ENCODE results near the gene CCNI2. TPM values are rescaled to one million over a fixed set of nuclear protein-coding genes. Genes with fewer than 3 reads are reported as not detected.

The CCNI2 gene
- total and polyA plus RNA-seq, 10 of the 15 experiments (the other 5 are each of a cell fraction or from before 2014, with no cell fraction given), result 1.8 to 8.0 (median 3.2) TPM

DNA sequence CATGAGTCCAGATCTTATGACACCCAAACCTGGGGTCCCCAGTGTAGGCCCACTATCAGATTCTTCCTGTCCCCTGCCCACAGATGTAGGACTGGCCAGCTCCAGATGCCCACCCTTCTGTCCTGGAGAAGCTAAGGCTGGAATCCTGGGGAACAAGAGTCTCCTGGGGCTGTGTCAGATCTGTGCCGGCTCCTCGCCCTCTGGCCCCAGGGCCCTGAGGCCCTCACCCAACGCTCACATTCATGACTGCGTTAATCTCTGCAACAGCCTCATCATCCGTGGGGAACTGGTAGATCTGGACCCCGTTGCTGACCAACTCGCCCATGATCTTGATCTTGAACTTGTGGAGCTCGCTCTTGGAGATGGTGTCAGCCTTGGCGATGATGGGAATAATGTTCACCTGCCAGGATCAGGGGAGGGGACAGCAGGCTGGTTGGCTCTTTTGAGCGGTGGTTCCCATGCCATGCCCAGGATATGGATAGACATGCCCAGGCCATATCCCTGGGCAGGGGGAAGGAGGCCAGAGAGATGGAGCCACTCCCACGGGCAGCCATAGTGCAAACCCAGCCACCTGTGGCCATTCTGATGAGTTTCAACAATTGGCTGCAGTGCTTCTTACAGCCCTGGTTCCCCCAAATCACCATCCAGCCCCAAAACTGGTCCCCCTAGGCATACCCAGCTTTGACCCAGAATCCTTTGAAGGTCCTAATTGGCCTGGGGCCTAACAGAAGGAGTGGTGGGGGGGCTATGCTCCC, 15.2 kb downstream of the CCNI2 start:
- Histone ChIP-seq H3K36me3 (ENCODE audit: control insufficient read depth in 2 of 2, insufficient read depth in 2 of 2, low read length in 1 of 2) (peaks cover 6 to 25% of the 10 kb centered on the region in 2 experiments), H3K9ac (ENCODE audit: control insufficient read depth, insufficient read depth, low read length) (no peak overlapping the region), H3K4me1 (ENCODE audit: control insufficient read depth, insufficient read depth, low read length) (no peaks in the 10 kb centered on the region), H3K4me3 (no peak overlapping the region), H3K27ac (ENCODE audit: control insufficient read depth, insufficient read depth) (no peak overlapping the region), H2AFZ (ENCODE audit: control insufficient read depth, low read depth, low read length) (no peak overlapping the region), H3K9me3 (replicated peaks; ENCODE audit: control insufficient read depth, insufficient read depth, low read length) (no peaks in the 10 kb centered on the region), H3K27me3 (replicated peaks in 1 of 2; ENCODE audit: control insufficient read depth in 2 of 2, insufficient read depth in 2 of 2, low read length in 1 of 2) (no peaks in the 10 kb centered on the region), H3K4me2 (ENCODE audit: control insufficient read depth, insufficient read depth) (no peak overlapping the region), H3K79me2 (ENCODE audit: control insufficient read depth, insufficient read depth, low read length) (no peaks in the 10 kb centered on the region), H4K20me1 (ENCODE audit: control insufficient read depth, insufficient read depth) (no peaks in the 10 kb centered on the region)
- no TSS peak for BruUV-seq (replicated peaks)
- ChIA-PET CTCF (interaction anchor here (0.8 to 1.2 kb wide), 3 partner anchors 9 to 57 kb away, joined by 3 to 4 read pairs (median 3); no protein-coding TSS in a partner anchor), POLR2A (no interaction called here), RAD21 (ENCODE audit: unreplicated experiment) (no interaction called here), SMC1A (ENCODE audit: uncharacterized antibody, unreplicated experiment) (interaction anchor here (0.6 to 2.0 kb wide), 3 partner anchors 8 to 59 kb away, joined by 3 to 7 read pairs (median 3); no protein-coding TSS in a partner anchor)
- WGBS (ENCODE audit: insufficient coverage, insufficient replicate concordance, low lambda C conversion rate, missing lambda C conversion rate), result 89% methylated on average over 11 of the region's 11 CpGs
- DNase-seq (ENCODE audit: low read depth, low spot score), result no peak
- intact Hi-C loops (cut with micrococcal nuclease; ENCODE audit: unreplicated experiment) (no loop called here), in situ Hi-C loops (cut with MboI) (no loop called here)
- no peak for FAIRE-seq
- no peak for ATAC-seq
- TF ChIP-seq, protein P1, sequence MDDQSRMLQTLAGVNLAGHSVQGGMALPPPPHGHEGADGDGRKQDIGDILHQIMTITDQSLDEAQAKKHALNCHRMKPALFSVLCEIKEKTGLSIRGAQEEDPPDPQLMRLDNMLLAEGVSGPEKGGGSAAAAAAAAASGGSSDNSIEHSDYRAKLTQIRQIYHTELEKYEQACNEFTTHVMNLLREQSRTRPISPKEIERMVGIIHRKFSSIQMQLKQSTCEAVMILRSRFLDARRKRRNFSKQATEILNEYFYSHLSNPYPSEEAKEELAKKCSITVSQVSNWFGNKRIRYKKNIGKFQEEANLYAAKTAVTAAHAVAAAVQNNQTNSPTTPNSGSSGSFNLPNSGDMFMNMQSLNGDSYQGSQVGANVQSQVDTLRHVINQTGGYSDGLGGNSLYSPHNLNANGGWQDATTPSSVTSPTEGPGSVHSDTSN (IDR thresholded peaks at IDR 0.05; ENCODE audit: insufficient replicate concordance, low read depth, low read length), result no peak
- TF ChIP-seq ETV6 (conservative IDR thresholded peaks at IDR 0.05 in 1 of 2, IDR thresholded peaks at IDR 0.05 in 1 of 2; ENCODE audit: borderline replicate concordance in 1 of 2, low read depth in 1 of 2) (no peak), STAT3 (IDR thresholded peaks at IDR 0.05; ENCODE audit: low read depth, low read length) (no peak), ZNF622 (IDR thresholded peaks at IDR 0.05) (no peak), MEF2B (IDR thresholded peaks at IDR 0.05; ENCODE audit: partially characterized antibody, poor library complexity, severe bottlenecking) (no peak), YBX1 (IDR thresholded peaks at IDR 0.05) (no peak), MYB (IDR thresholded peaks at IDR 0.05; ENCODE audit: borderline replicate concordance, low read depth, low read length) (no peak), CREB1 (IDR thresholded peaks at IDR 0.05; ENCODE audit: low read depth) (no peak), EP300 (IDR thresholded peaks at IDR 0.05; ENCODE audit: borderline replicate concordance in 1 of 2, control insufficient read depth in 1 of 2, low read depth in 2 of 2, low read length in 2 of 2) (no peak), WRNIP1 (IDR thresholded peaks at IDR 0.05; ENCODE audit: borderline replicate concordance, low read depth, low read length) (no peak), BHLHE40 (IDR thresholded peaks at IDR 0.05; ENCODE audit: borderline replicate concordance in 1 of 2, low read depth in 2 of 2, low read length in 1 of 2) (no peak), TBL1XR1 (IDR thresholded peaks at IDR 0.05; ENCODE audit: low read depth, low read length) (no peak)
- TF ChIP-seq, protein P2, sequence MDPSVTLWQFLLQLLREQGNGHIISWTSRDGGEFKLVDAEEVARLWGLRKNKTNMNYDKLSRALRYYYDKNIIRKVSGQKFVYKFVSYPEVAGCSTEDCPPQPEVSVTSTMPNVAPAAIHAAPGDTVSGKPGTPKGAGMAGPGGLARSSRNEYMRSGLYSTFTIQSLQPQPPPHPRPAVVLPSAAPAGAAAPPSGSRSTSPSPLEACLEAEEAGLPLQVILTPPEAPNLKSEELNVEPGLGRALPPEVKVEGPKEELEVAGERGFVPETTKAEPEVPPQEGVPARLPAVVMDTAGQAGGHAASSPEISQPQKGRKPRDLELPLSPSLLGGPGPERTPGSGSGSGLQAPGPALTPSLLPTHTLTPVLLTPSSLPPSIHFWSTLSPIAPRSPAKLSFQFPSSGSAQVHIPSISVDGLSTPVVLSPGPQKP (IDR thresholded peaks at IDR 0.05; ENCODE audit: low read depth, low read length), result no peak
- TF ChIP-seq, protein P3, sequence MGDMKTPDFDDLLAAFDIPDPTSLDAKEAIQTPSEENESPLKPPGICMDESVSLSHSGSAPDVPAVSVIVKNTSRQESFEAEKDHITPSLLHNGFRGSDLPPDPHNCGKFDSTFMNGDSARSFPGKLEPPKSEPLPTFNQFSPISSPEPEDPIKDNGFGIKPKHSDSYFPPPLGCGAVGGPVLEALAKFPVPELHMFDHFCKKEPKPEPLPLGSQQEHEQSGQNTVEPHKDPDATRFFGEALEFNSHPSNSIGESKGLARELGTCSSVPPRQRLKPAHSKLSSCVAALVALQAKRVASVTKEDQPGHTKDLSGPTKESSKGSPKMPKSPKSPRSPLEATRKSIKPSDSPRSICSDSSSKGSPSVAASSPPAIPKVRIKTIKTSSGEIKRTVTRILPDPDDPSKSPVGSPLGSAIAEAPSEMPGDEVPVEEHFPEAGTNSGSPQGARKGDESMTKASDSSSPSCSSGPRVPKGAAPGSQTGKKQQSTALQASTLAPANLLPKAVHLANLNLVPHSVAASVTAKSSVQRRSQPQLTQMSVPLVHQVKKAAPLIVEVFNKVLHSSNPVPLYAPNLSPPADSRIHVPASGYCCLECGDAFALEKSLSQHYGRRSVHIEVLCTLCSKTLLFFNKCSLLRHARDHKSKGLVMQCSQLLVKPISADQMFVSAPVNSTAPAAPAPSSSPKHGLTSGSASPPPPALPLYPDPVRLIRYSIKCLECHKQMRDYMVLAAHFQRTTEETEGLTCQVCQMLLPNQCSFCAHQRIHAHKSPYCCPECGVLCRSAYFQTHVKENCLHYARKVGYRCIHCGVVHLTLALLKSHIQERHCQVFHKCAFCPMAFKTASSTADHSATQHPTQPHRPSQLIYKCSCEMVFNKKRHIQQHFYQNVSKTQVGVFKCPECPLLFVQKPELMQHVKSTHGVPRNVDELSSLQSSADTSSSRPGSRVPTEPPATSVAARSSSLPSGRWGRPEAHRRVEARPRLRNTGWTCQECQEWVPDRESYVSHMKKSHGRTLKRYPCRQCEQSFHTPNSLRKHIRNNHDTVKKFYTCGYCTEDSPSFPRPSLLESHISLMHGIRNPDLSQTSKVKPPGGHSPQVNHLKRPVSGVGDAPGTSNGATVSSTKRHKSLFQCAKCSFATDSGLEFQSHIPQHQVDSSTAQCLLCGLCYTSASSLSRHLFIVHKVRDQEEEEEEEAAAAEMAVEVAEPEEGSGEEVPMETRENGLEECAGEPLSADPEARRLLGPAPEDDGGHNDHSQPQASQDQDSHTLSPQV (IDR thresholded peaks at IDR 0.05), result no peak
